ENCODE data around the gene ROCK2. TPM values are rescaled to one million over a fixed set of nuclear protein-coding genes. Genes with fewer than 3 reads are reported as not detected.

Gene ROCK2
- polyA plus RNA-seq, 2 of the 4 experiments (the other 2 are of a cell fraction), result 34.0 to 38.7 TPM

DNA sequence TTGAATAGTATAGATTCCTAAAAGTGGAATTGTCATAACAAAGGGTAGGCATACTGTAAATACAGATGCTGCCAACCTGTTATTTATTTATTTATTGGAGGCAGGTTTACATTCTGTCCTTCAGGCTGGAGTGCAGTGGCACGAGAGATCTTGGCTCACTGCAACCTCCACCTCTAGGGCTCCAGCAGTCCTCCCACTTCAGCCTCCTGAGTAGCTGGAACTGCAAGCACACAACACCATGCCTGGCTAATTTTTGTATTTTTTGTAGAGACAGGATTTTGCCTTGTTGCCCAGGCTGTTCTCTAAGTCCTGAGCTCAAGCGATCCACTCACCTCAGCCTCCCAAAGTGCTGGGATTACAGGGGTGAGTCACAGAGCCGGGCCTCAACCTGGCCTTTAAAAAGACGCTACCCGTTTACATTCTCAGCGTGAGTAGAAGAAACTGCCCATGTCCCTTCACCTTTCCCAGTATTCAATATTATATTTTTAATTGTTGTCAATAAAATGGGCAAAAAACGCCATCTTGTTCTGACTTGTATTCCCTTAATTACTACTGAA is 3.0 kb upstream of the ROCK2 start (continued):
- TF ChIP-seq EHF (CRISPR knock-in tag; IDR thresholded peaks at IDR 0.05) (no peak), JUNB (IDR thresholded peaks at IDR 0.05) (no peak), RARB (CRISPR knock-in tag; IDR thresholded peaks at IDR 0.05) (no peak), RNF2 (IDR thresholded peaks at IDR 0.05; ENCODE audit: borderline replicate concordance, low read depth) (no peak)
- TF ChIP-seq, protein P1, sequence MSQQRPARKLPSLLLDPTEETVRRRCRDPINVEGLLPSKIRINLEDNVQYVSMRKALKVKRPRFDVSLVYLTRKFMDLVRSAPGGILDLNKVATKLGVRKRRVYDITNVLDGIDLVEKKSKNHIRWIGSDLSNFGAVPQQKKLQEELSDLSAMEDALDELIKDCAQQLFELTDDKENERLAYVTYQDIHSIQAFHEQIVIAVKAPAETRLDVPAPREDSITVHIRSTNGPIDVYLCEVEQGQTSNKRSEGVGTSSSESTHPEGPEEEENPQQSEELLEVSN (IDR thresholded peaks at IDR 0.05; ENCODE audit: borderline replicate concordance, low read depth), result no peak

DNA sequence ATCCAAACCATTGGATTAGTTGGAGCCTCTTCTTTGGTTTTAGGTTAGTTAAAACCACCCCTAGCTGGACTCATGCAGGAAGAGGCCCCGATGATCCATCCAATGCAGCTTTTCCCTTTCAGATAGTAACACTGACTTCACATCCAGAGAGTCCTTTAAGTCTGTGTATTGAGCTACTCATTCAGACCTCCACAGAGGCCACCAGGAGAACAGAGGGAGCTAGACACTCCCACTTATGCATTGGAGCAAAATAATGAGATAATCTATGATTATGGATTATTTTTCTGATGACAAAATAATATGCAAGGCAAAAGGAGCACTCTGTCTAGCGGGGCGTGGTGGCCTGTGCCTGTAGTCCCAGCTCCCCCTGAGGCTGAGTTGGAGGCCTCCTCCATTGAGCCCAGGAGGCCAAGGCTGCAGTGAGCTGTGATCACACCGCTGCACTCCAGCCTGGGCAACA is 1.6 kb upstream of the ROCK2 start:
- TF ChIP-seq HOXB13 (CRISPR knock-in tag; IDR thresholded peaks at IDR 0.05; ENCODE audit: low read depth) (no peak), ZNF302 (CRISPR knock-in tag; IDR thresholded peaks at IDR 0.05) (no peak), NPAS2 (CRISPR knock-in tag; IDR thresholded peaks at IDR 0.05; ENCODE audit: borderline replicate concordance) (no peak), CEBPB (IDR thresholded peaks at IDR 0.05) (no peak), NFE2L2 (conservative IDR thresholded peaks at IDR 0.05; ENCODE audit: low read length) (no peak), ZFP36 (IDR thresholded peaks at IDR 0.05; ENCODE audit: borderline replicate concordance, partially characterized antibody) (no peak), EHMT2 (IDR thresholded peaks at IDR 0.05; ENCODE audit: low read depth) (no peak), ESRRA (IDR thresholded peaks at IDR 0.05; ENCODE audit: borderline replicate concordance, low read length) (no peak), CBX2 (IDR thresholded peaks at IDR 0.05; ENCODE audit: borderline replicate concordance, low read depth) (no peak), RAD21 (conservative IDR thresholded peaks at IDR 0.05 in 1 of 2, IDR thresholded peaks at IDR 0.05 in 1 of 2) (no peak)
- TF ChIP-seq, protein P2, sequence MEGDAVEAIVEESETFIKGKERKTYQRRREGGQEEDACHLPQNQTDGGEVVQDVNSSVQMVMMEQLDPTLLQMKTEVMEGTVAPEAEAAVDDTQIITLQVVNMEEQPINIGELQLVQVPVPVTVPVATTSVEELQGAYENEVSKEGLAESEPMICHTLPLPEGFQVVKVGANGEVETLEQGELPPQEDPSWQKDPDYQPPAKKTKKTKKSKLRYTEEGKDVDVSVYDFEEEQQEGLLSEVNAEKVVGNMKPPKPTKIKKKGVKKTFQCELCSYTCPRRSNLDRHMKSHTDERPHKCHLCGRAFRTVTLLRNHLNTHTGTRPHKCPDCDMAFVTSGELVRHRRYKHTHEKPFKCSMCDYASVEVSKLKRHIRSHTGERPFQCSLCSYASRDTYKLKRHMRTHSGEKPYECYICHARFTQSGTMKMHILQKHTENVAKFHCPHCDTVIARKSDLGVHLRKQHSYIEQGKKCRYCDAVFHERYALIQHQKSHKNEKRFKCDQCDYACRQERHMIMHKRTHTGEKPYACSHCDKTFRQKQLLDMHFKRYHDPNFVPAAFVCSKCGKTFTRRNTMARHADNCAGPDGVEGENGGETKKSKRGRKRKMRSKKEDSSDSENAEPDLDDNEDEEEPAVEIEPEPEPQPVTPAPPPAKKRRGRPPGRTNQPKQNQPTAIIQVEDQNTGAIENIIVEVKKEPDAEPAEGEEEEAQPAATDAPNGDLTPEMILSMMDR (IDR thresholded peaks at IDR 0.05), result no peak
- TF ChIP-seq, protein P3, sequence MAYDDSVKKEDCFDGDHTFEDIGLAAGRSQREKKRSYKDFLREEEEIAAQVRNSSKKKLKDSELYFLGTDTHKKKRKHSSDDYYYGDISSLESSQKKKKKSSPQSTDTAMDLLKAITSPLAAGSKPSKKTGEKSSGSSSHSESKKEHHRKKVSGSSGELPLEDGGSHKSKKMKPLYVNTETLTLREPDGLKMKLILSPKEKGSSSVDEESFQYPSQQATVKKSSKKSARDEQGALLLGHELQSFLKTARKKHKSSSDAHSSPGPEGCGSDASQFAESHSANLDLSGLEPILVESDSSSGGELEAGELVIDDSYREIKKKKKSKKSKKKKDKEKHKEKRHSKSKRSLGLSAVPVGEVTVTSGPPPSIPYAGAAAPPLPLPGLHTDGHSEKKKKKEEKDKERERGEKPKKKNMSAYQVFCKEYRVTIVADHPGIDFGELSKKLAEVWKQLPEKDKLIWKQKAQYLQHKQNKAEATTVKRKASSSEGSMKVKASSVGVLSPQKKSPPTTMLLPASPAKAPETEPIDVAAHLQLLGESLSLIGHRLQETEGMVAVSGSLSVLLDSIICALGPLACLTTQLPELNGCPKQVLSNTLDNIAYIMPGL (CRISPR knock-in tag; IDR thresholded peaks at IDR 0.05; ENCODE audit: borderline replicate concordance), result no peak
- H3K4me1 ChIP-seq, result peaks cover 29% of the 10 kb centered on the region
- H3K9me3 ChIP-seq, result no peaks in the 10 kb centered on the region
- DNase-seq (ENCODE audit: low read depth in 1 of 2, low spot score in 1 of 2) (no peak), FAIRE-seq (no peak), ATAC-seq (no peak)
- ChIA-PET POLR2A (interaction anchor here (1.3 to 4.8 kb wide), 5 partner anchors 10 to 43 kb away, joined by 4 to 82 read pairs (median 9); no protein-coding TSS in a partner anchor), CTCF (interaction anchor here (0.6 to 3.1 kb wide), 9 partner anchors 9 to 213 kb away, joined by 3 to 14 read pairs (median 5); a partner anchor contains a TSS)
- H3K27ac ChIP-seq, result peak overlapping the region; percentile 94 to 95
- peak overlapping the region; percentile 95 for H3K4me2 ChIP-seq
- WGBS (ENCODE audit: missing lambda C conversion rate), result 93% methylated on average over 4 of the region's 4 CpGs
- no peak overlapping the region for H3K4me3 ChIP-seq

DNA sequence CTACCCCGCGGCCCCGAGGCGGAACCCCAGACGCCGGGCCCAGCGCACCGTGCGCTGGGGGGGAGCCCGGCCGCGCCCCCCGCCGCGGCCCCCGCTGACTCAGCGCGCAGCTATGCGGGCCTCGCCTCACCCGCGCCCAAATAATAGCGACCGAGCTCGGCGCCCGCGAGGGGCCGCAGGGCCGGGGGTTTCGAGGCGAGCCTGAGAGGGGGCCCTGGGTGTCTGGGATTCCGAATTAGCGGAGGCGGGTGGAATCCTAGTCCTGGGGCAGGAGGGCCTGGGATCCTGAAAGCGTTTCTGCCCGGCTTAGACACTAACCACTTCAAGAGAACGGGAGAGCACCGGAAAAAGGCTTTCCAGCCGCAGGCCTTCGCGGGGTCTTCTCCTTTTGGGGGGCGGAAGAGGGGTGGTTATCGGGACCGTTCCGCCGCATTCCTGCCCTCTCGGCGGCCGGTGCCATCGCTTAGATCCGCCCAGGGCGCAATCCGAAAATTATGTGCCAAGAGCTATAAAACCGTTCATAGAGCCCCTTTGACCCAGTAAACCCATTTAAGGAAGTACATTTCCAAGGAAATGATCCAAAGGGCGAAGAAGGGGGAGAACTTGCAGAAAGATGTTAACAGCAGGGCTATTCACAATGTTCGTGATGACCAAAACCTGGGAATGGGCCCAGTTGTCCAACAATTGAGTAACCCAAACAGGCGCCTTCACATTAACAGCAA is 681 bp upstream of the ROCK2 start:
- ATAC-seq (peak; percentile 58 to 66), FAIRE-seq (no peak), DNase-seq (ENCODE audit: low read depth in 1 of 2, low spot score in 1 of 2) (peak; percentile 52 to 82)
- Histone ChIP-seq H3K4me3 (peak overlapping the region; percentile 92), H3K9me3 (no peaks in the 10 kb centered on the region), H3K27ac (peak overlapping the region; percentile 94 to 95), H3K4me1 (peaks cover 38% of the 10 kb centered on the region), H3K4me2 (peak overlapping the region; percentile 95)
- CTCF ChIA-PET, result interaction anchor here (0.7 to 3.4 kb wide), 26 partner anchors 9 to 449 kb away, joined by 3 to 21 read pairs (median 4); partner anchors contain the start of gene E2F6
- WGBS (ENCODE audit: missing lambda C conversion rate), result 2% methylated on average over 24 of the region's 58 CpGs
- POLR2A ChIA-PET, result interaction anchor here (0.6 to 4.8 kb wide), 25 partner anchors 11 to 1272 kb away, joined by 3 to 82 read pairs (median 4); partner anchors contain the start of gene SLC66A3
- TF ChIP-seq PHF8 (IDR thresholded peaks at IDR 0.05; ENCODE audit: borderline replicate concordance, low read depth), result peak; percentile 87; the same call in 1 of the 2 replicates
- TF ChIP-seq KDM1A (IDR thresholded peaks at IDR 0.05; ENCODE audit: low read depth), result no peak
- TF ChIP-seq POLR2AphosphoS2 (conservative IDR thresholded peaks at IDR 0.05; ENCODE audit: low read length), result no peak
- no peak for TF ChIP-seq ZSCAN20 (CRISPR knock-in tag; IDR thresholded peaks at IDR 0.05)
- TF ChIP-seq POLR2A (IDR thresholded peaks at IDR 0.05; ENCODE audit: low read length), result no peak; the same call in 1 of the 2 replicates
- TF ChIP-seq, protein P4, sequence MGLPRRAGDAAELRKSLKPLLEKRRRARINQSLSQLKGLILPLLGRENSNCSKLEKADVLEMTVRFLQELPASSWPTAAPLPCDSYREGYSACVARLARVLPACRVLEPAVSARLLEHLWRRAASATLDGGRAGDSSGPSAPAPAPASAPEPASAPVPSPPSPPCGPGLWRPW (IDR thresholded peaks at IDR 0.05), result no peak
- TF ChIP-seq HDAC2 (IDR thresholded peaks at IDR 0.05), result no peak
- peak; percentile 21 to 45; a peak in 1 of 4 replicates for TF ChIP-seq CEBPB (IDR thresholded peaks at IDR 0.05)
- TF ChIP-seq TFCP2L1 (CRISPR knock-in tag; IDR thresholded peaks at IDR 0.05), result peak; percentile 87; the same call in 1 of the 2 replicates
- TF ChIP-seq, protein P5, sequence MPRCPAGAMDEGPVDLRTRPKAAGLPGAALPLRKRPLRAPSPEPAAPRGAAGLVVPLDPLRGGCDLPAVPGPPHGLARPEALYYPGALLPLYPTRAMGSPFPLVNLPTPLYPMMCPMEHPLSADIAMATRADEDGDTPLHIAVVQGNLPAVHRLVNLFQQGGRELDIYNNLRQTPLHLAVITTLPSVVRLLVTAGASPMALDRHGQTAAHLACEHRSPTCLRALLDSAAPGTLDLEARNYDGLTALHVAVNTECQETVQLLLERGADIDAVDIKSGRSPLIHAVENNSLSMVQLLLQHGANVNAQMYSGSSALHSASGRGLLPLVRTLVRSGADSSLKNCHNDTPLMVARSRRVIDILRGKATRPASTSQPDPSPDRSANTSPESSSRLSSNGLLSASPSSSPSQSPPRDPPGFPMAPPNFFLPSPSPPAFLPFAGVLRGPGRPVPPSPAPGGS (IDR thresholded peaks at IDR 0.05), result peak; percentile 19; the same call in 1 of the 3 replicates
- TF ChIP-seq ZFP36 (IDR thresholded peaks at IDR 0.05; ENCODE audit: borderline replicate concordance, partially characterized antibody), result no peak
- TF ChIP-seq, protein P1 (IDR thresholded peaks at IDR 0.05; ENCODE audit: borderline replicate concordance, low read depth), result no peak
- no peak for TF ChIP-seq NFE2L2 (conservative IDR thresholded peaks at IDR 0.05; ENCODE audit: low read length)
